ENCODE measurements around the gene APBA1. TPM values are rescaled to one million over a fixed set of nuclear protein-coding genes. Genes with fewer than 3 reads are reported as not detected.

Gene APBA1
- total RNA-seq, 1 experiment from 2014 or later, result 11.0 TPM

DNA sequence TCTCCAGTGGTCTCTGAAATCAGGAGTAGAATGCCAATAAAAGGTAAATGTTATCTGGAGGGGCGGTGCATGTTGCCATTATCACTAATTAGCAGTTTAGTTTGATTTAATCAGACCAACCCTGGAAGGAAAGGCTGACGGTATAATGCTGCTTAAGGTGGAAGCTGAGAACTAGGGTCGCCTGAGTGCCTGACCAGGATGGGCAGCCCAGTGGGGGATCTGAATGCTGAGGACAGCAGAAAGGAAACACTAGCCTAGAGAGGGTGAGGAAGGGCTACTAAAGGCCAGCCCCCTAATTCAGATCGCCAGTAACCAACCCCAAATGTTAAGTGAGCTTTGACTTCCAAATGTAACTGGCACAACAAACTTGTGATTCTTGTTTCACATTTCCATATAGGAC, 172.2 kb downstream of the APBA1 start:
- DNase-seq (ENCODE audit: low read depth in 1 of 2, low spot score in 2 of 2), result no peak
- H3K36me3 ChIP-seq, result no peaks in the 10 kb centered on the region
- no peak overlapping the region for H3K4me3 ChIP-seq
- H3K9me3 ChIP-seq (replicated peaks), result no peaks in the 10 kb centered on the region
- no peak overlapping the region for H3K27ac ChIP-seq
- no peaks in the 10 kb centered on the region for H3K27me3 ChIP-seq (replicated peaks)
- H3K4me1 ChIP-seq (replicated peaks), result peaks cover 13% of the 10 kb centered on the region

DNA sequence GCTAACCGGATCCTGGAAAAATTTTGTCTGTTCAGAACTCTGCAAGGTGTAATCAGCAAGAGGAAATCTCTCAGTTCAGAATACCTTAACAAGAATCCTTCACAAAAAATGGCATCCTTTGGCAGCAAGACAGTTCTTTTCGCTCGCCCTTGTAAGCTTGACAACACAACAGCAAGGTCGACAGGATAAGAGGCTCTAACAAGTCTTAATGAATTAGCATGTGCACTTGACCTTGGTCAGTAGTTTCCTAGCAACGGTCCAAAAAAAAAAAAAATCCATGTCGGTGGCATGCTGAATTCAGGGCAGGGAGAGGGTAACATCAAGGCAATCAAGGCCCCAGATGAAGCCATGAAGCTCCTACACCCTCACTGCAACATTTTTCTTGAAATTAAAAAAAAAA, 172.8 kb downstream of the APBA1 start:
- Histone ChIP-seq H3K36me3 (no peaks in the 10 kb centered on the region), H3K9me3 (replicated peaks) (no peaks in the 10 kb centered on the region), H3K4me1 (replicated peaks) (peaks cover 13% of the 10 kb centered on the region), H3K27me3 (replicated peaks) (no peaks in the 10 kb centered on the region), H3K4me3 (no peak overlapping the region), H3K27ac (no peak overlapping the region)
- DNase-seq (ENCODE audit: low read depth in 1 of 2, low spot score in 2 of 2), result no peak

DNA sequence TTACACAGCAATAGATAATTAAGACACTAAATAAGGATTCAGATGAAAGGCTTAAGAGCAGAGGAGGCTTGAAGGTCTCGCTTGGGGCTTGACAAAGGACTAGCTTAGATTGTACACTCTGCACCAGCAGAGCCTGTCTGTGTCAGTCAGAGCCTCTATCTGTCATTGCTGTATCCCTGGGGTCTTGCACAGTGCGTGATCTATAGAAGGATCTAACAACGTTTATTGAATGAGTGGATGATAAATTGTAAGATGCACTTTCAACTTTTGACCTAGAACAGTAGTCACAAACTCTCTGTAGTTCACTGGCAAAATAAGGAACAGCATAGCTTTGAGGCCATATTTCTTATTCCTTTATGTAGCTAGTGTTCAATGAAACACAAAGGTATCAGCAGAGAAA, 173.7 kb downstream of the APBA1 start:
- Histone ChIP-seq H3K4me3 (no peak overlapping the region), H3K27ac (no peak overlapping the region), H3K36me3 (no peaks in the 10 kb centered on the region), H3K4me1 (replicated peaks) (peaks cover 12% of the 10 kb centered on the region), H3K27me3 (replicated peaks) (no peaks in the 10 kb centered on the region), H3K9me3 (replicated peaks) (no peaks in the 10 kb centered on the region)
- no peak for DNase-seq (ENCODE audit: low read depth in 1 of 2, low spot score in 2 of 2)

- no peaks in the 10 kb centered on the region for H3K36me3 ChIP-seq
- H3K4me3 ChIP-seq, result no peak overlapping the region
- peaks cover 7% of the 10 kb centered on the region for H3K4me1 ChIP-seq (replicated peaks)
- H3K27ac ChIP-seq, result no peak overlapping the region
- H3K27me3 ChIP-seq (replicated peaks), result no peaks in the 10 kb centered on the region
- DNase-seq (ENCODE audit: low read depth in 1 of 2, low spot score in 2 of 2), result no peak
- no peaks in the 10 kb centered on the region for H3K9me3 ChIP-seq (replicated peaks)
These were observed 174.4 kb downstream of the APBA1 start for GRCh38 chr9:69497816-69498215.

DNA sequence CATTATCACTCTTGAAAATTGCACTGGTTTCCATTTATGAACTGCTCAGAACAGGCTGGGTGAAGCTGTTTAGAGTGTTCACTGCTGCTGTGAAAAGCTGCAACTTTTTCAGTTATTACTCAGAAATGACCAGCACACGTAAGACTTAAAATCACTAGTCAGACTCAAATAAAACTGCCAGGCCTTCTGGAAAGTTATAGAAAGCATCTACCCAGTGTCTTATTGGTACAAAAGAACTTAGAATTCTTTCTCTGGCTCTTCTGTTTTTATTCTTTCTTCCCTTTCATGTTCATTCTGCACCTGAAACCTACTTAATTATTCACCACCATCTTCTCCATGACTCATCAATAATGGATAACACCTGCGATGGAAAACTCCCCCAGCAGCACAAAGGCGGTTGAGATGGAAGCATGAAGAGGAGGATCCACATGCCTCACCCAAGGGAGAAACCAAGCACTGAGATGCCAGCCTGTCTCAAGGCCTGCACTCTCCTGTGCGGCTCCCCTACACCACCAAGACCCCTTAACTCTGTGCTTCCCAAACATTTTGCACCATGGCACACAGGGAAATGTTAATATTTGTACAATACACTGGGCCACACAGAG, 175.2 kb downstream of the APBA1 start:
- Histone ChIP-seq H3K27ac (no peak overlapping the region), H3K4me3 (no peak overlapping the region), H3K9me3 (replicated peaks) (no peaks in the 10 kb centered on the region)

DNA sequence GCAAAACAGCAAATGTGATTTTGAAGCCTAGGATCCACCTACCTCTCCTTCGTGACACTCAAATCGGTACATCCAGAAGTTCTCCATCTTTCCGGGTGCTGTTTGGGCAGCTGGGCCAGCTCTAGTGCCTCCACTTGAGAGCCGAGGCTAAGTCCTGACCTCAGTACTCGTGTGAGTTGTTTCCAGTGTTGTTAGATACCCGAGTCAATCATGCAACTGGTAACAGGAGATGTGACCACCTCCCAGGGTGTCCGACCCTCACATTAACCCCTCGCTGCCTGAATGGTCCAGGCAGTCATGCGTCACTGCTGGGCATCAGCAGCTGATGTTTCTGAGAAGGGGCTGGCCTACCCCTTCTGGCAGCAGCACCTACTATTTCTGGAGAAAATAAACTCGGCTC, 176.9 kb downstream of the APBA1 start:
- Histone ChIP-seq H3K27ac (no peak overlapping the region), H3K4me1 (replicated peaks) (no peaks in the 10 kb centered on the region), H3K36me3 (no peaks in the 10 kb centered on the region), H3K9me3 (replicated peaks) (no peaks in the 10 kb centered on the region), H3K4me3 (no peak overlapping the region), H3K27me3 (replicated peaks) (no peaks in the 10 kb centered on the region)
- DNase-seq (ENCODE audit: low read depth in 1 of 2, low spot score in 2 of 2), result no peak

More for the DNA sequence above, 175.2 kb downstream of the APBA1 start:
- DNase-seq (ENCODE audit: low read depth in 1 of 2, low spot score in 2 of 2), result no peak
- no peaks in the 10 kb centered on the region for H3K27me3 ChIP-seq (replicated peaks)
- H3K4me1 ChIP-seq (replicated peaks), result no peaks in the 10 kb centered on the region
- H3K36me3 ChIP-seq, result no peaks in the 10 kb centered on the region

GRCh38 chr9:69494763-69495162, 177.4 kb downstream of the APBA1 start:
- H3K36me3 ChIP-seq, result no peaks in the 10 kb centered on the region
- H3K9me3 ChIP-seq (replicated peaks), result no peaks in the 10 kb centered on the region
- no peak for DNase-seq (ENCODE audit: low read depth in 1 of 2, low spot score in 2 of 2)
- H3K27ac ChIP-seq, result no peak overlapping the region
- no peak overlapping the region for H3K4me3 ChIP-seq
- no peaks in the 10 kb centered on the region for H3K27me3 ChIP-seq (replicated peaks)
- no peaks in the 10 kb centered on the region for H3K4me1 ChIP-seq (replicated peaks)

DNA sequence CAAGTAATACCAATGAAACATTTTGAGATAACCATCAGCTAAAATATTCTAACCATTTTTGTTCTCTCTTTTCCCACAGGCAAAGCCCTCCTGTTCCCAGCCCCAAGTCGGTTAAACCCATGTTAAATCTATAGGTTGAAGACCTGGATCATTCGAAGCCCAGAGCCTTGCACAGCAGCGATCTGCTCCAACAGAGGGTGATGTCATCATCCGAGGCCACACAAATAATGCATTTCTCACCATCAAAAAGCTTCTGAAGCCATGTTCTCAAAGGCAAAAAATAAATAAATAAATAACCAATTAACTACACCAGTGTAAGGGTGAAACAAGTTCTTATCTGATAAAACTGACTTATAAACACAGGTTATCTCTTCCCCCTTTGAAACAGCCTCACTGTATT, 178.0 kb downstream of the APBA1 start:
- Histone ChIP-seq H3K27ac (no peak overlapping the region), H3K27me3 (replicated peaks) (no peaks in the 10 kb centered on the region), H3K4me3 (no peak overlapping the region), H3K9me3 (replicated peaks) (no peaks in the 10 kb centered on the region), H3K4me1 (replicated peaks) (no peaks in the 10 kb centered on the region), H3K36me3 (no peaks in the 10 kb centered on the region)
- no peak for DNase-seq (ENCODE audit: low read depth in 1 of 2, low spot score in 2 of 2)

- H3K36me3 ChIP-seq, result no peaks in the 10 kb centered on the region
- DNase-seq (ENCODE audit: low read depth in 1 of 2, low spot score in 2 of 2), result no peak
These were observed 185.7 kb downstream of the APBA1 start for GRCh38 chr9:69486498-69486897.

DNA sequence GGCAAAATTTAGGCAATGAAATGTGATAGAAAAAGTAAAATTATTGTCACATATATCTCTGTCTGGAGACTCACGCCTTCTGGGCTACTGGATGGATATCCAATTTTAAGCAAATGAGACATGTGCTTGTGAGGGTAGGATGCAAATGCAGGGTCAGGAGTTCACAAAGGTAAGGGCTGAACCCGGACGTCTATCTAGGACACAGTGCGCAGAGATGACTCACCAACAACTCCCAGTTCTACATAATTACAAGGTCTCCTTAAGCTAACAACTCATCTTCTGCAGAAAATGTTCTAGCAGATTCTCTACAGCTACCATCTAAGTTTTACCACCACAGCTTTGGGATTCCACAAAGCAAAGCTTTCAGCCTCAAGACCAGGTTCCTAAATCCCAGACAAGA, 186.7 kb downstream of the APBA1 start:
- Histone ChIP-seq H3K4me3 (no peak overlapping the region), H3K9me3 (replicated peaks) (no peaks in the 10 kb centered on the region), H3K27ac (no peak overlapping the region), H3K27me3 (replicated peaks) (no peaks in the 10 kb centered on the region), H3K36me3 (no peaks in the 10 kb centered on the region), H3K4me1 (replicated peaks) (no peaks in the 10 kb centered on the region)
- DNase-seq (ENCODE audit: low read depth in 1 of 2, low spot score in 2 of 2), result no peak

More at GRCh38 chr9:69486498-69486897, 185.7 kb downstream of the APBA1 start:
- Histone ChIP-seq H3K4me3 (no peak overlapping the region), H3K4me1 (replicated peaks) (no peaks in the 10 kb centered on the region), H3K27ac (no peak overlapping the region), H3K9me3 (replicated peaks) (no peaks in the 10 kb centered on the region), H3K27me3 (replicated peaks) (no peaks in the 10 kb centered on the region)

DNA sequence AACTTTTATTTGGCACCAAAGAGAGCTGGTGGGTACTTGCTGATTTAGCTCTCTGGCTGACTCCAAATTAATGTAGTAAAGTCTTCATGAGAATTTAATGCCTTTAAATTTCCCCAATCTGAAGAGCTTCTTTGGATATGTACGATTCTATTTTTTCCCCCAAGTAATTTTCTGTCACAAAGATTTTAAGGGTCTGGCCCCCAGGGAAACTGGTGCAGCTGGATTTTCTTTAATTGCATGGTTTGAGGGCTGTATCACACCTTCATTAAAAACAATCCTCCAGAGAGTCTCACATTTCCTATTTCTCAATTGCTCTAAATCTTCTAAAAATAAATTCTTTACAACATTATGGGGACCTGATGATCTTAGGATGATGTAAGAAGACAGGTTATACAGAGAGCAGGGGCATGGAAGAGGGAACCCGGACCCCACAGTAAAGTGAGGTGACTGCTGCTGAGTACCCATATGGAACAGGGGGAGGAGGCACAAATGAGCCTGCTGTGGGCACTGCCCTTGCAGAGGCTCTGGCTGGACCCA, 188.2 kb downstream of the APBA1 start:
- Histone ChIP-seq H3K4me3 (no peak overlapping the region), H3K27me3 (replicated peaks) (no peaks in the 10 kb centered on the region), H3K9me3 (replicated peaks) (no peaks in the 10 kb centered on the region), H3K4me1 (replicated peaks) (no peaks in the 10 kb centered on the region), H3K27ac (no peak overlapping the region), H3K36me3 (no peaks in the 10 kb centered on the region)
- no peak for DNase-seq (ENCODE audit: low read depth in 1 of 2, low spot score in 2 of 2)

GRCh38 chr9:69476797-69477196, 195.4 kb downstream of the APBA1 start:
- H3K27ac ChIP-seq, result no peak overlapping the region
- H3K4me3 ChIP-seq, result no peak overlapping the region
- DNase-seq (ENCODE audit: low read depth in 1 of 2, low spot score in 2 of 2), result no peak
- H3K36me3 ChIP-seq, result no peaks in the 10 kb centered on the region
- H3K9me3 ChIP-seq (replicated peaks), result no peaks in the 10 kb centered on the region
- H3K4me1 ChIP-seq (replicated peaks), result no peaks in the 10 kb centered on the region
- no peaks in the 10 kb centered on the region for H3K27me3 ChIP-seq (replicated peaks)

GRCh38 chr9:69476016-69476415, 196.2 kb downstream of the APBA1 start:
- Histone ChIP-seq H3K36me3 (no peaks in the 10 kb centered on the region), H3K27me3 (replicated peaks) (no peaks in the 10 kb centered on the region), H3K4me3 (no peak overlapping the region), H3K4me1 (replicated peaks) (no peaks in the 10 kb centered on the region), H3K9me3 (replicated peaks) (no peaks in the 10 kb centered on the region), H3K27ac (no peak overlapping the region)
- DNase-seq (ENCODE audit: low read depth in 1 of 2, low spot score in 2 of 2), result no peak

DNA sequence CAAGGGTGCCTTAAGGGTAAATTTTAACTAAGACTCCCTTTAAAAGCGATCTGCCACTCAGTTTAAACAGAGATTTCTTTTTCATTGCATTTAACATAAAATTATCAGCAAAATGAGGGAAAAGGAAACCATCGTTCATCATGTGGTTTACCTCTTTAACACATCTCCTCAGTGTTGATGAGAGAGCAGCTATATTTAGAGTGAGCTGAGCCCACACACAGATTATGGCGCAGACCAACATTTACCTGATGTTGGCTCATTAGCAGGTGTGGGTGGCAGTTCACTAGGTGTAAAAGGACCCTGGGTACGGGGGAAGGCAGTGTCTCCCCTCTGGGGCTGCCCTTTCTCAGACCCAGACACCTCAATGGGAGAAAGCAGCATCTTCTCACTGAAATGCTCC, 197.3 kb downstream of the APBA1 start:
- no peak for DNase-seq (ENCODE audit: low read depth in 1 of 2, low spot score in 2 of 2)
- H3K4me3 ChIP-seq, result no peak overlapping the region
- H3K27ac ChIP-seq, result no peak overlapping the region
- no peaks in the 10 kb centered on the region for H3K9me3 ChIP-seq (replicated peaks)
- no peaks in the 10 kb centered on the region for H3K36me3 ChIP-seq
- no peaks in the 10 kb centered on the region for H3K27me3 ChIP-seq (replicated peaks)
- H3K4me1 ChIP-seq (replicated peaks), result no peaks in the 10 kb centered on the region

GRCh38 chr9:69472101-69472620, 200.0 kb downstream of the APBA1 start:
- no peaks in the 10 kb centered on the region for H3K36me3 ChIP-seq
- H3K27me3 ChIP-seq (replicated peaks), result no peaks in the 10 kb centered on the region
- H3K9me3 ChIP-seq (replicated peaks), result no peaks in the 10 kb centered on the region
- no peak overlapping the region for H3K27ac ChIP-seq
- no peaks in the 10 kb centered on the region for H3K4me1 ChIP-seq (replicated peaks)
- DNase-seq (ENCODE audit: low read depth in 1 of 2, low spot score in 2 of 2), result no peak
- no peak overlapping the region for H3K4me3 ChIP-seq

All from SJSA1 (cell line).